ENCODE measurements around the gene SND1.

GRCh38 chr7:127895360-127895759 lies 243.4 kb downstream of the SND1 start:
- TF ChIP-seq CTCF (IDR thresholded peaks at IDR 0.05 in 8 of 11, conservative IDR thresholded peaks at IDR 0.05 in 3 of 11) = no peak
- no peak for TF ChIP-seq POLR2AphosphoS5 (IDR thresholded peaks at IDR 0.05)
- TF ChIP-seq POLR2A (IDR thresholded peaks at IDR 0.05) = no peak
